HepG2 (cell line): ENCODE measurements around the gene SNRPD3. TPM values are rescaled to one million over a fixed set of nuclear protein-coding genes. Genes with fewer than 3 reads are reported as not detected.

Source experiments
- BRF2 ChIP-seq: sonication (generic); formaldehyde crosslinking; IDR thresholded peaks from 2 replicates; pipeline ENCODE4 v1.8.1; 2022; ENCODE audit warnings: mild to moderate bottlenecking, missing genetic modification reagents
- CENPX ChIP-seq: sonication (generic); formaldehyde crosslinking; IDR thresholded peaks from 2 replicates; pipeline ENCODE4 v1.9.0; 2021; ENCODE audit warnings: mild to moderate bottlenecking, missing genetic modification reagents, moderate library complexity
- DBP ChIP-seq: sonication (generic); formaldehyde crosslinking; IDR thresholded peaks from 2 replicates; pipeline ENCODE4 v1.4.0; 2020; ENCODE audit warnings: missing genetic modification reagents; ENCODE audit errors: not compliant biosample characterization
- FOSL2 ChIP-seq: sonication (generic); formaldehyde crosslinking; IDR thresholded peaks from 2 replicates; pipeline ENCODE4 v1.4.0; 2020; ENCODE audit warnings: missing genetic modification reagents
- IKZF5 ChIP-seq: IDR thresholded peaks from 2 replicates; pipeline ENCODE4 v1.6.1; 2018; ENCODE audit warnings: missing genetic modification reagents, mild to moderate bottlenecking, missing compliant biosample characterization
- MAX ChIP-seq: IDR thresholded peaks from 2 replicates; pipeline ENCODE4 v1.6.1; 2012; ENCODE audit warnings: inconsistent platforms
- NPAS2 ChIP-seq: sonication (generic); formaldehyde crosslinking; IDR thresholded peaks from 2 replicates; pipeline ENCODE4 v1.8.0; 2022; ENCODE audit warnings: mild to moderate bottlenecking, missing genetic modification reagents, borderline replicate concordance
- PCBP1 ChIP-seq: fragments of 200-400 bp; formaldehyde crosslinking; IDR thresholded peaks from 2 replicates; pipeline ENCODE4 v1.6.1; 2017; ENCODE audit warnings: mild to moderate bottlenecking, low read depth, low read length, borderline replicate concordance
- SALL1 ChIP-seq: sonication (generic); formaldehyde crosslinking; IDR thresholded peaks from 2 replicates; pipeline ENCODE4 v1.8.0; 2022; ENCODE audit warnings: mild to moderate bottlenecking, missing genetic modification reagents
- SCMH1 ChIP-seq: sonication (generic); formaldehyde crosslinking; IDR thresholded peaks from 2 replicates; pipeline ENCODE4 v1.9.0; 2021; ENCODE audit warnings: missing genetic modification reagents, mild to moderate bottlenecking, borderline replicate concordance
- SMAD9 ChIP-seq: sonication (generic); formaldehyde crosslinking; IDR thresholded peaks from 2 replicates; pipeline ENCODE4 v1.5.1; 2020; ENCODE audit warnings: mild to moderate bottlenecking, missing genetic modification reagents
- SNAI1 ChIP-seq: sonication (generic); formaldehyde crosslinking; IDR thresholded peaks from 2 replicates; pipeline ENCODE4 v1.5.0; 2020; ENCODE audit warnings: mild to moderate bottlenecking, missing genetic modification reagents, borderline replicate concordance
- STAT5B ChIP-seq: sonication (generic); formaldehyde crosslinking; IDR thresholded peaks from 2 replicates; pipeline ENCODE4 v1.4.0; 2020; ENCODE audit warnings: missing genetic modification reagents
- ZBTB33 ChIP-seq: sonication (generic); formaldehyde crosslinking; IDR thresholded peaks from 2 replicates; pipeline ENCODE4 v1.4.0; 2020; ENCODE audit warnings: missing genetic modification reagents
- ZNF24 ChIP-seq: fragments of 450-650 bp; IDR thresholded peaks from 2 replicates; pipeline ENCODE4 v1.6.1; 2017; ENCODE audit warnings: antibody characterized with exemption, mild to moderate bottlenecking
- ZNF292 ChIP-seq: sonication (generic); formaldehyde crosslinking; IDR thresholded peaks from 2 replicates; pipeline ENCODE4 v1.8.1; 2022; ENCODE audit warnings: mild to moderate bottlenecking, low read depth, missing genetic modification reagents, borderline replicate concordance
- ZNF549 ChIP-seq: sonication (generic); formaldehyde crosslinking; IDR thresholded peaks from 2 replicates; pipeline ENCODE4 v1.5.0; 2020; ENCODE audit warnings: missing genetic modification reagents
- ZNF772 ChIP-seq: sonication (generic); formaldehyde crosslinking; IDR thresholded peaks from 2 replicates; pipeline ENCODE4 v1.5.0; 2020; ENCODE audit warnings: mild to moderate bottlenecking, missing genetic modification reagents
- ZNF782 ChIP-seq: sonication (generic); formaldehyde crosslinking; IDR thresholded peaks from 2 replicates; pipeline ENCODE4 v1.4.0; 2020; ENCODE audit warnings: missing genetic modification reagents, mild to moderate bottlenecking, borderline replicate concordance
- ZNF850 ChIP-seq: sonication (generic); formaldehyde crosslinking; conservative IDR thresholded peaks from 2 replicates; pipeline ENCODE4 v1.9.0; 2021; ENCODE audit warnings: mild to moderate bottlenecking, missing genetic modification reagents
- ZXDC ChIP-seq: sonication (generic); formaldehyde crosslinking; IDR thresholded peaks from 2 replicates; pipeline ENCODE4 v1.5.0; 2020; ENCODE audit warnings: mild to moderate bottlenecking, missing genetic modification reagents
- polyA plus RNA-seq, 8 experiments: library from polyadenylated mRNA; depleted of rRNA in 3 of 8; stranded (reverse) in 7 of 8; unstranded in 1 of 8; fragments of >200 nt; fragmentation: Illumina TruSeq in 4 of 8; extraction: Trizol in 4 of 8; gene quantifications; 2 replicates each; pipeline versions ENCODE4 v1.2.1 to v1.2.3, GENCODE V29; 2011 to 2016; ENCODE audit warnings: low read depth in 4 of 8, missing spikeins in 1 of 8, mixed read lengths in 1 of 8; ENCODE audit not compliant: insufficient read depth in 1 of 8
- total RNA-seq, 5 experiments: library from RNA; depleted of rRNA; stranded (reverse); fragments of >200 nt; fragmentation: Illumina TruSeq; extraction: Trizol; gene quantifications; 2 replicates each; pipeline ENCODE4 v1.2.3, GENCODE V29; 2016; ENCODE audit warnings: low read depth in 1 of 5

SNRPD3 gene
- total and polyA plus RNA-seq, 2 of the 13 experiments (the other 11 are each of a cell fraction or from before 2014, with no cell fraction given), result 110 to 209 TPM

- TF ChIP-seq ZNF24 (peak; percentile 84), MAX (peak; percentile 90), FOSL2 (CRISPR knock-in tag) (peak; percentile 90), NPAS2 (CRISPR knock-in tag) (no peak), CENPX (CRISPR knock-in tag) (no peak), ZNF549 (CRISPR knock-in tag) (no peak), ZNF772 (CRISPR knock-in tag) (peak; percentile 69; the same call in 1 of the 2 replicates), PCBP1 (no peak), SMAD9 (CRISPR knock-in tag) (no peak), ZNF292 (CRISPR knock-in tag) (peak; percentile 75; the same call in 1 of the 2 replicates), ZXDC (CRISPR knock-in tag) (no peak), SALL1 (CRISPR knock-in tag) (peak; percentile 94), ZBTB33 (CRISPR knock-in tag) (peak; percentile 70), SCMH1 (CRISPR knock-in tag) (no peak), SNAI1 (peak; percentile 95; the same call in 1 of the 2 replicates), IKZF5 (CRISPR knock-in tag) (peak; percentile 94), STAT5B (CRISPR knock-in tag) (0 out of 2 replicates have a peak, but pooled peaks have one; percentile 8), ZNF850 (no peak), DBP (CRISPR knock-in tag) (no peak), BRF2 (CRISPR knock-in tag) (no peak; the same call in 1 of the 2 replicates), ZNF782 (CRISPR knock-in tag) (no peak)
Measured at GRCh38 chr22:24550028-24550901, 5.5 kb upstream of the SNRPD3 start (continued).
